Lung (tissue), 12 donors: ENCODE results near the gene CANX. TPM values are rescaled to one million over a fixed set of nuclear protein-coding genes. Genes with fewer than 3 reads are reported as not detected.

ENCODE experiments used
- ATAC-seq: fragments of 200-7000 bp; cut with Tn5 transposase; one replicate; pipeline ENCODE4 v1.9.1; 2020; ENCODE audit warnings: moderate number of reproducible peaks; ENCODE audit not compliant: insufficient read depth, low FRiP score
- DNase-seq, 3 donors: peaks; one replicate each; pipeline ENCODE4 v3.0.0-alpha.2; 2013 to 2017
- H3K27ac ChIP-seq, 2 donors: one replicate each; pipeline ENCODE4 v1.5.1; 2013; ENCODE audit warnings: mild to moderate bottlenecking in 2 of 2, moderate library complexity in 2 of 2, control low read depth in 1 of 2, inconsistent platforms in 1 of 2, low read depth in 1 of 2, low read length in 1 of 2
- H3K27me3 ChIP-seq, 3 donors: one replicate each; pipeline ENCODE4 v1.5.1; 2013; ENCODE audit warnings: low read length in 2 of 3; ENCODE audit not compliant: control insufficient read depth in 3 of 3, insufficient read depth in 3 of 3
- H3K36me3 ChIP-seq, 4 donors: one replicate each; pipeline ENCODE4 v1.5.1; 2013; ENCODE audit warnings: low read length in 4 of 4, mild to moderate bottlenecking in 1 of 4, moderate library complexity in 1 of 4; ENCODE audit not compliant: control insufficient read depth in 4 of 4, insufficient read depth in 4 of 4
- H3K4me1 ChIP-seq, 5 donors: one replicate each; pipeline ENCODE4 v1.5.1; 2013; ENCODE audit warnings: low read length in 5 of 5, mild to moderate bottlenecking in 2 of 5, moderate library complexity in 1 of 5; ENCODE audit not compliant: control insufficient read depth in 5 of 5, insufficient read depth in 5 of 5
- H3K4me3 ChIP-seq: one replicate; pipeline ENCODE4 v1.5.1; 2013; ENCODE audit warnings: mild to moderate bottlenecking, control low read depth, moderate library complexity
- H3K9ac ChIP-seq, 2 donors: one replicate each; pipeline ENCODE4 v1.5.1; 2013; ENCODE audit warnings: low read length in 2 of 2, control low read depth in 1 of 2; ENCODE audit not compliant: insufficient read depth in 1 of 2
- H3K9me3 ChIP-seq, 4 donors: one replicate each; pipeline ENCODE4 v1.5.1; 2013; ENCODE audit warnings: low read length in 3 of 4, mild to moderate bottlenecking in 1 of 4, moderate library complexity in 1 of 4; ENCODE audit not compliant: control insufficient read depth in 4 of 4, insufficient read depth in 3 of 4
- WGBS, 2 donors: extraction: QIAGEN DNeasy Blood & Tissue Kit; methylation state at CpG; one replicate each; pipeline ENCODE4 v1.1.7; 2013; 5-methylcytosine and 5-hydroxymethylcytosine counted together
- polyA plus RNA-seq, 2 donors: library from polyadenylated mRNA; stranded (reverse); fragments of 200-250 nt; gene quantifications; one replicate each; pipeline ENCODE4 v1.2.1, GENCODE V29; 2013
- total RNA-seq, 2 donors: library from RNA; depleted of rRNA in 1 of 2; stranded (reverse); fragments of >200 nt in 1 of 2; gene quantifications; one replicate each; pipeline ENCODE4 v1.2.1, GENCODE V29; 2014 to 2021
- TF ChIP-seq, protein P1 (sequence below): IDR thresholded peaks from 2 replicates; pipeline ENCODE4 v1.5.1; 2012; ENCODE audit warnings: mild to moderate bottlenecking; ENCODE audit errors: control extremely low read depth, extremely low read depth
- donor health status: control.
- donor health status: control.
- donor health status: Bipolar disorder and iron deficiency.
- donor health status: healthy.
- donor health status: DM: yes; HTN: yes; CAD: no.

CANX gene
- total and polyA plus RNA-seq, 4 donors: 132 to 924 (median 294) TPM

DNA sequence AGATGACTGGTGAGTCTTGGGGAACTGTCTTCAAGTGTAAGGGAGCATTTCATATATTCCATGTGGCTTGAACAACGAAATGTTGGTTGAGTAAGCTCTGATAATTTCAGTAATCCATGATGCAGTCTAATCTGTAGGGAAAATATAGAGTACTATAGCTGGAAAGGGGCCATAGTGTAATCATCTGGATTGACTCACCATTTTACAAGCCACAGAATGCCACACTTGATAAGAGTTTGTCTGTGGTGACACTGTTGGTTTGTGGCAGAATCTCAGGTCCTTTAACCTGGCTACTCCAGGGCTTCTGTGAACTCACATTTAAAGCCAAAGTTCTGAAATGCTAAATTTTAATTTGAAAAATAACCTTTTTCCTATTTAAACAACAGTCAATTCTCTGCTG, 17.5 kb downstream of the CANX start:
- no peak for DNase-seq
- ATAC-seq: no peak
- H3K9me3 ChIP-seq: no peaks in the 10 kb centered on the region
- H3K4me1 ChIP-seq: no peaks in the 10 kb centered on the region
- no peak overlapping the region for H3K4me3 ChIP-seq
- H3K27ac ChIP-seq: no peak overlapping the region
- TF ChIP-seq, protein P1, sequence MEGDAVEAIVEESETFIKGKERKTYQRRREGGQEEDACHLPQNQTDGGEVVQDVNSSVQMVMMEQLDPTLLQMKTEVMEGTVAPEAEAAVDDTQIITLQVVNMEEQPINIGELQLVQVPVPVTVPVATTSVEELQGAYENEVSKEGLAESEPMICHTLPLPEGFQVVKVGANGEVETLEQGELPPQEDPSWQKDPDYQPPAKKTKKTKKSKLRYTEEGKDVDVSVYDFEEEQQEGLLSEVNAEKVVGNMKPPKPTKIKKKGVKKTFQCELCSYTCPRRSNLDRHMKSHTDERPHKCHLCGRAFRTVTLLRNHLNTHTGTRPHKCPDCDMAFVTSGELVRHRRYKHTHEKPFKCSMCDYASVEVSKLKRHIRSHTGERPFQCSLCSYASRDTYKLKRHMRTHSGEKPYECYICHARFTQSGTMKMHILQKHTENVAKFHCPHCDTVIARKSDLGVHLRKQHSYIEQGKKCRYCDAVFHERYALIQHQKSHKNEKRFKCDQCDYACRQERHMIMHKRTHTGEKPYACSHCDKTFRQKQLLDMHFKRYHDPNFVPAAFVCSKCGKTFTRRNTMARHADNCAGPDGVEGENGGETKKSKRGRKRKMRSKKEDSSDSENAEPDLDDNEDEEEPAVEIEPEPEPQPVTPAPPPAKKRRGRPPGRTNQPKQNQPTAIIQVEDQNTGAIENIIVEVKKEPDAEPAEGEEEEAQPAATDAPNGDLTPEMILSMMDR: no peak
- H3K27me3 ChIP-seq: no peaks in the 10 kb centered on the region
- WGBS, 2 donors: 77 to 90% methylated on average over 1 of the region's 1 CpG
- H3K9ac ChIP-seq: no peak overlapping the region
- peaks cover 36 to 49% (median 44%) of the 10 kb centered on the region in 4 donors for H3K36me3 ChIP-seq

DNA sequence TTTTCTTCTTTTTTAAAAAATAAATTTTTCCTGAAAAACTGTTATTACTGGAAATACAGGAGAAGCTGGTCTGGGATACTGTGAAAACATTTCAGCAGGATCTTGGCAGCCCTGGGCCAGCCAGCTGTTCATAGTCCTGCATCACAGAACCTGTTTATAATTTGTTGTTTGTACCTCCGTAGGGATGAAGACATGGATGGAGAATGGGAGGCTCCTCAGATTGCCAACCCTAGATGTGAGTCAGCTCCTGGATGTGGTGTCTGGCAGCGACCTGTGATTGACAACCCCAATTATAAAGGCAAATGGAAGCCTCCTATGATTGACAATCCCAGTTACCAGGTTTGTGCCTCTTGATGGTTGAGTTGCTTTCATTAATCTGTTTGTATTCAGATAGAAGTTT, 21.5 kb downstream of the CANX start:
- DNase-seq (no peak), ATAC-seq (no peak)
- no peaks in the 10 kb centered on the region for H3K4me1 ChIP-seq
- H3K4me3 ChIP-seq: no peak overlapping the region
- no peaks in the 10 kb centered on the region for H3K9me3 ChIP-seq
- H3K27ac ChIP-seq: no peak overlapping the region
- H3K9ac ChIP-seq: no peak overlapping the region
- TF ChIP-seq, protein P1: no peak
- no peaks in the 10 kb centered on the region for H3K27me3 ChIP-seq
- WGBS, 2 donors: 87 to 95% methylated on average over 2 of the region's 2 CpGs
- H3K36me3 ChIP-seq: peaks cover 50 to 70% (median 56%) of the 10 kb centered on the region in 4 donors

GRCh38 chr5:179724163-179724562, 25.4 kb downstream of the CANX start:
- ATAC-seq (no peak), DNase-seq (no peak)
- H3K9me3 ChIP-seq: no peaks in the 10 kb centered on the region
- H3K27ac ChIP-seq: no peak overlapping the region
- no peak overlapping the region for H3K4me3 ChIP-seq
- no peak overlapping the region for H3K9ac ChIP-seq
- peaks cover 48 to 72% (median 60%) of the 10 kb centered on the region in 4 donors for H3K36me3 ChIP-seq
- 93 to 94% methylated on average over 4 of the region's 4 CpGs for WGBS, 2 donors
- no peaks in the 10 kb centered on the region for H3K4me1 ChIP-seq
- H3K27me3 ChIP-seq: no peaks in the 10 kb centered on the region
- TF ChIP-seq, protein P1: no peak

DNA sequence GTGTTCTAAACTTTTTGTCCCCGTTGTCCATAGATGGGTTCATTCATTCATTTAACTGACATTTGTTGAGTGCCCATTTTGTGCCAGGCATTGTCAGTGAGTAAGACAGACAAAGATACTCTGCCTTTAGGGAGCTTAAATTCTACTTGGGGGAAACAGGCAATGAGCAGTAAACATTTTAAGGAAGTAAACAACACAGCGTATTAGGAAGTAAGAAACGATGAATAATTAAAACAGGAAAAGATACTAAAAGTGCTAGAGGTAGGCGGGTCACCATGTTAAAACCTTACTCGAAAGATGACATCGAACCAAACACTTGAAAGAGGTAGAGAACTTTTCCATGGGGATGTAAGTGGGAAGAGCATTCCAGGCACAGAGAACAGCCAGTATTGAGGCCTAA, 28.3 kb downstream of the CANX start:
- peaks cover 0 to 4% (median 2%) of the 10 kb centered on the region in 5 donors for H3K4me1 ChIP-seq
- TF ChIP-seq, protein P1: no peak
- ATAC-seq: no peak
- H3K4me3 ChIP-seq: no peak overlapping the region
- no peaks in the 10 kb centered on the region for H3K27me3 ChIP-seq
- H3K27ac ChIP-seq: no peak overlapping the region
- H3K9me3 ChIP-seq: no peaks in the 10 kb centered on the region
- peaks cover 34 to 57% (median 43%) of the 10 kb centered on the region in 4 donors for H3K36me3 ChIP-seq
- 58 to 60% methylated on average over 6 of the region's 6 CpGs for WGBS, 2 donors
- H3K9ac ChIP-seq: no peak overlapping the region
- DNase-seq: no peak
